GM19193 (cell line): ENCODE data around the gene EXPH5.
A peak's percentile ranks its signal among the peaks of the same experiment; 100 is the strongest.

ENCODE experiments used
- POLR2A ChIP-seq: IDR thresholded peaks from 4 replicates; pipeline ENCODE4 v1.6.1; 2011; ENCODE audit not compliant: insufficient read depth, insufficient read length; ENCODE audit errors: extremely low read depth

Gene EXPH5

DNA sequence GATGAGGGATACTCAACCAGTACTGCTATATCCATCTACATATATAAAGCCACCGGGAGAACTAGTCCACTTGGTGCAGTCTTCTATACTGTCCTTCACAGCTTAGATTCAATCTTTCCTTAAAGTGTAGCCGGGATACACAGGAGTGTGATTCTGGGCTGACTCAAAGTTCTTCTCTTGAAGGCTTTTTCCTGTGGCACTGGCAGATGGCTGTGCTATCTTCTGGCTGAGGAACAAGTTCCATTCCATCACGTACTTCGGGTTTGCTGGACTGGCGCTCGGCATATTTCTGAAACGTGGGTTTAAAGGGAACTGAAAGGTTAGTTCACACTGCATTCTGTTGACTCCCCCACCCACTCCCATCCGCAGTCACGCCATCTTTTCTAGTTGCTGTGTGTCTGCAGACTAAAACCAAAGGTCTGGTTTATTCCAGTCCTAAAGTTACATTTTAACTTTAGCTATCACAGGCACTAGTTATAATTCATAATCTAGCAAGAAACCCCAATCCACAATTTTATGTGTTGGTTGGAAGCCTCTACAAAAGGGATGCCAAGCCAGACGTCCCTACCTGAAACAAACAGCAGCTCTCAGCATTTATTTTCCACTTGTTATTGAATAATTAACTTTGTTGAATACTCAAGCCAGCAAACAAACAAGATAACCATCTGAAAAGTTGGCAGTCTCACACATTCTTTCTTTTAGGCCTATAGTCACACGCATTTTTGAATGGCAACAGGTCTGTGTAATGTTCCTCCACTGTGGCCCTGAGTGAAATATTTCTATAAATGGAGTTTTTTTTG is 118.7 kb downstream of the EXPH5 start:
- TF ChIP-seq POLR2A = no peak

DNA sequence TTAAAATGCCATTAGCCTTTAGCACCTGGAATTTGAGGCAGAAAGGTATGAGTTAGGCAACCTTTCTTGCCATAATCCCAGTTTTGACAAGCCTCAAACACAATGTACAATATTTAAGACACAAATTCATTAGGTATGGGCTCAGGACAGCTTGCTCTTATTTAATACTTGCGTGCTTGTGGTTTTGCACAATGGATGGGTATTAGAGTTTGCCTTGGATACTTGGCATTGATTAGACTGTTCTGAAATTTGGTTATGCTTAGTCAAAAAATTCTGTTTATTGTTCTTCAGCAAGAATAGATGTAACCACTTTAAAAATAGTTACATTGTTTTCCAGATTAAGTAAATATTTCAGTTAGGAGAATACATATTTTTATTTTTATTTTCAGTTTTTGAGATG is 120.9 kb downstream of the EXPH5 start:
- TF ChIP-seq POLR2A = no peak

DNA sequence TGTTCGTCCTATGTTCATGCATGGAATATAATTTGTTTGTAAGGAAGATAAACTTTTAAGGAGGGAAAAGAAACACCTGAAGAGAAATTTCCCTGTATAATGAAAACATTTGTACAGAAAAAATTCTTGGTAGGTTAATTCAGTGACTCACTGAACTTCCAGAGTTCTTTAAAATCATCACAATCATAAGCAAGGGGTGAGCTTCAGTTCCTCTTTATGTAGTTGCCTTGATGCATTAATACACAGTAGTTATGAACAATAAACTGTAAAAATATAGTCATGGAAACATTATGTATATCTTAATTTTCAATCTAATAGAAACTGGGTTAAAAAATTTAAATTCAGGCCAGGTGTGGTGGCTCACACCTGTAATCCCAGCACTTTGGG is 125.1 kb downstream of the EXPH5 start:
- no peak for TF ChIP-seq POLR2A

DNA sequence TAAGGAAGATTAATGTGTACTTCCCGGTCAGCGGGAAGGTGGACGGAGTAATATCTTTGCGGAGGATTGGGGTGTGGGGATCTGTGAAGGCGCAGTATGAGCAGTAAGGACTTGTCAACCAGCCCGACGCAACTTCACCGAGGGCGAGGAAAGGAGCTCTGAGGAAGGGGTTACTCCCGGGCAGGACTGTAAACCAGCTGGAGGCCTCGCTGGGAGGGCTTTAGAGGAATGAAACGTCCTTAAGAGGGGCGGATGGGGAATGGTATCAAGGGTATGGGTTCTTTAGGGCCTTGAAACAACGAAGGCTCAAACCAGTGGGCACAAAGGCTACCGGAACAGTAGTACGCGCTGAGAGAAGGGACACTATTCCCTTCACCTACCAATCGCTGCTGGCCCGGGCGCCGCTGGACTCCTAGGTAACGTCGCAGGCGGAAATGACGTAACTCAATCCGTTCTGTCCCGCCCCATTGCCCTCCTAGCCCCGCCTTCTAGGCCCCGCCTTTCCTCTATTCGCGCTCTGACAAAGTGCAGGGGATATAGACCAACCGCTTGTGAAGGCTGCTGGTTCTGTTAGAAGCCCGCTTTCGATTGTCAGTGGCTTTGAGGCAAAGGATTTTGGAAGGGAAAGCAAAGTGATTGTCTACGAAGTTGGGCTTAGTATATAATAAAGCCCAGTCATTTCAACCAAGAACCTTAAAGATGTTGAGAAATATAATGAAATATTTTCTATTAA is 126.3 kb downstream of the EXPH5 start, which contains the start of gene C11orf65:
Gene C11orf65, minus strand, starts transcription at position 439 of the 733 bp plus-strand sequence. CDS start 5,970 bp downstream, outside the sequence.
- TF ChIP-seq POLR2A = peak; percentile 92

DNA sequence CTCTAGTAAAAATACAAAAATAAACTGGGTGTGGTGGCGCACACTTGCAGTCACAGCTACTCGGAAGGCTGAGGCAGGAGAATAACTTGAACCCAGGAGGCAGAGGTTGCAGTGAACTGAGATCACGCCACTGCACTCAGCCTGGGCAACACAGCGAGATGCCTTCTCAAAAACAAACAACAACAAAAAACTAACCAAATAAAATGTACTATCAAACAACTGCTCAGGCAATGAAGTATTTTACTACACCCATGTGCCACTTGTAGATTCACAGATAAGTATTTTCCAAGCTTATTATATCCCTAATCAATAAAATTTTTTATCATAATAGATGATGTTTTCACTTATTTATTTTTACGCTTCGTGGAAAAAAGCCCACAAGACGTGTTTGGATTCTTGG is 127.2 kb downstream of the EXPH5 start:
- no peak for TF ChIP-seq POLR2A
